HFFc6 (cell line): ENCODE results near the gene RBM14. TPM values are rescaled to one million over a fixed set of nuclear protein-coding genes. Genes with fewer than 3 reads are reported as not detected.
A peak's percentile ranks its signal among the peaks of the same experiment; 100 is the strongest.
"Not testable (repeated sequence)": the region's sequence is repeated elsewhere in the genome, so short reads cannot be mapped to it uniquely, and the experiment has no call there.

Source experiments
- DNase-seq: peaks from one replicate; pipeline ENCODE4 v3.0.0-alpha.2; 2018
- H3K27ac Mint-ChIP-seq: 2 replicates; pipeline ENCODE4 v1.8.0; 2020; ENCODE audit warnings: mild to moderate bottlenecking, mixed read lengths
- H3K27me3 Mint-ChIP-seq: 2 replicates; pipeline ENCODE4 v1.8.0; 2021; ENCODE audit warnings: mild to moderate bottlenecking, moderate library complexity, mixed read lengths; ENCODE audit not compliant: insufficient read depth
- H3K36me3 Mint-ChIP-seq: 2 replicates; pipeline ENCODE4 v1.8.0; 2021; ENCODE audit warnings: low read depth, mixed read lengths
- H3K4me1 Mint-ChIP-seq: 2 replicates; pipeline ENCODE4 v1.8.0; 2020; ENCODE audit warnings: low read depth, mixed read lengths
- H3K4me3 Mint-ChIP-seq: 2 replicates; pipeline ENCODE4 v1.8.0; 2020; ENCODE audit warnings: mild to moderate bottlenecking, moderate library complexity, mixed read lengths
- H3K9me3 Mint-ChIP-seq: 2 replicates; pipeline ENCODE4 v1.8.0; 2020; ENCODE audit warnings: mild to moderate bottlenecking, mixed read lengths
- CTCF ChIP-seq: fragments of 200-600 bp; sonication (generic); IDR thresholded peaks from 2 replicates; pipeline ENCODE4 v1.5.0; 2021; ENCODE audit warnings: antibody characterized with exemption, mild to moderate bottlenecking
- total RNA-seq, 6 experiments: library from RNA; stranded (reverse); fragmentation: NEBNext Ultra II Directional; extraction: Animal tissue kit (Norgen Biotek cat#: 25700); gene quantifications; 2 replicates in 1 of 6; 3 replicates in 5 of 6; pipeline ENCODE4 v1.2.3, GENCODE V29; 2021

The RBM14 gene
- total RNA-seq, 6 experiments from 2014 or later = 54.1 to 71.5 (median 64.9) TPM

GRCh38 chr11:66586136-66586535 is 30.3 kb upstream of the RBM14 start:
- Mint-ChIP-seq H3K27me3 (peaks cover 13% of the 10 kb centered on the region), H3K4me1 (no peaks in the 10 kb centered on the region), H3K9me3 (peaks cover 17% of the 10 kb centered on the region), H3K4me3 (no peak overlapping the region), H3K36me3 (peaks cover 7% of the 10 kb centered on the region; the same call in 1 of the 2 replicates), H3K27ac (no peak overlapping the region)
- TF ChIP-seq CTCF = no peak
- no peak for DNase-seq

- H3K4me1 Mint-ChIP-seq = peaks cover 14% of the 10 kb centered on the region
- not testable (repeated sequence) for H3K9me3 Mint-ChIP-seq, DNase-seq, H3K27ac Mint-ChIP-seq, H3K36me3 Mint-ChIP-seq, H3K4me3 Mint-ChIP-seq
- peaks cover 12% of the 10 kb centered on the region for H3K27me3 Mint-ChIP-seq
Measured at GRCh38 chr11:66589315-66589714, 27.1 kb upstream of the RBM14 start.

- Mint-ChIP-seq H3K27ac (no peak overlapping the region), H3K4me3 (no peak overlapping the region), H3K9me3 (no peaks in the 10 kb centered on the region), H3K36me3 (peaks cover 4% of the 10 kb centered on the region; the same call in 1 of the 2 replicates), H3K27me3 (peaks cover 7% of the 10 kb centered on the region), H3K4me1 (peaks cover 14% of the 10 kb centered on the region)
- no peak for DNase-seq
- TF ChIP-seq CTCF = no peak
Measured at GRCh38 chr11:66589996-66590675, 26.3 kb upstream of the RBM14 start.

GRCh38 chr11:66591175-66591574 is 25.3 kb upstream of the RBM14 start:
- Mint-ChIP-seq H3K36me3 (peaks cover 4% of the 10 kb centered on the region; the same call in 1 of the 2 replicates), H3K9me3 (no peaks in the 10 kb centered on the region), H3K4me1 (peaks cover 14% of the 10 kb centered on the region), H3K4me3 (no peak overlapping the region), H3K27ac (no peak overlapping the region), H3K27me3 (peaks cover 3% of the 10 kb centered on the region)
- DNase-seq = no peak
- TF ChIP-seq CTCF = no peak

GRCh38 chr11:66592457-66593302 is 23.8 kb upstream of the RBM14 start, which contains the start of the genes CCDC87 and CCS:
CCDC87 (minus strand) TSS chr11:66593063; CDS start chr11:66593015, 48 bp downstream.
CCS (plus strand) TSS chr11:66593185; CDS start chr11:66593262, 77 bp downstream.
- TF ChIP-seq CTCF = peak; percentile 80
- H3K4me3 Mint-ChIP-seq = peak within 1 kb of the TSS; percentile 99
- peak within 1 kb of the TSS; percentile 96 for H3K27ac Mint-ChIP-seq
- DNase-seq = peak; percentile 95
- peaks cover 14% of the 10 kb centered on the region for H3K4me1 Mint-ChIP-seq
- peaks cover 3% of the 10 kb centered on the region; the same call in 1 of the 2 replicates for H3K27me3 Mint-ChIP-seq
- H3K36me3 Mint-ChIP-seq = peaks cover 4% of the 10 kb centered on the region; the same call in 1 of the 2 replicates
- H3K9me3 Mint-ChIP-seq = no peaks in the 10 kb centered on the region

- Mint-ChIP-seq H3K27me3 (peaks cover 3% of the 10 kb centered on the region; the same call in 1 of the 2 replicates), H3K9me3 (no peaks in the 10 kb centered on the region), H3K27ac (peak overlapping the region; percentile 96), H3K4me1 (peaks cover 14% of the 10 kb centered on the region), H3K4me3 (peak overlapping the region; percentile 99), H3K36me3 (peaks cover 4% of the 10 kb centered on the region; the same call in 1 of the 2 replicates)
- no peak for DNase-seq
- no peak for TF ChIP-seq CTCF
Measured at GRCh38 chr11:66593303-66593635, 23.2 kb upstream of the RBM14 start.
